ENCODE measurements around the gene METTL3.

DNA sequence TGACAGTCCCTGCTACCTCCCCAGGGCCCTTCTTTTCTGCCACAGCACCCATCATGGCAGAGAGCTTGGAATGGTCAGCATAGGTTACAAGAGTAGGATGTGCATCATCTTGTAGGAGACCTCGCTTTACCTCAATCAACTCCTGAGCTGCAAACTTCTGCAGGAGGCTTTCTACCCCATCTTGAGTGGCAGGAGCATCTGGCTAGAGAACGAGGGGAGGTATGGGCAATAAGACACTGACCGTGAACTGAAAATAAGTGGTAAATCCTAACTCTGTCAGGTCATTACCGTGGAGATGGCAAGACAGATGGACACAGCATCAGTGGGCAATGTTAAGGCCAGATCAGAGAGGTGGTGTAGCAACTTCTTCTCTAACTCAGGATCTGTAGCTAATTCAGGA, 7.8 kb downstream of the METTL3 start:
- TF ChIP-seq POLR2A (IDR thresholded peaks at IDR 0.05; ENCODE audit: low read length) (no peak), GATA1 (IDR thresholded peaks at IDR 0.05; ENCODE audit: low read depth, low read length) (no peak)
